ENCODE measurements around the gene DLEC1.
"Not testable (repeated sequence)": the region's sequence is repeated elsewhere in the genome, so short reads cannot be mapped to it uniquely, and the experiment has no call there.

The DLEC1 gene

GRCh38 chr3:38040401-38040800 lies 1.4 kb downstream of the DLEC1 start:
- no peak for DNase-seq (ENCODE audit: low read depth)

- no peak for DNase-seq (ENCODE audit: low read depth)
Observed at GRCh38 chr3:38043486-38043885, 4.5 kb downstream of the DLEC1 start.

GRCh38 chr3:38046027-38046426 lies 7.0 kb downstream of the DLEC1 start:
- no peak for DNase-seq (ENCODE audit: low read depth)

- DNase-seq (ENCODE audit: low read depth): no peak
Observed at GRCh38 chr3:38046821-38047220, 7.8 kb downstream of the DLEC1 start.

GRCh38 chr3:38047896-38048295 lies 8.9 kb downstream of the DLEC1 start:
- no peak for DNase-seq (ENCODE audit: low read depth)

GRCh38 chr3:38049358-38050126 lies 10.5 kb downstream of the DLEC1 start:
- DNase-seq (ENCODE audit: low read depth): no peak

GRCh38 chr3:38051131-38051530 lies 12.1 kb downstream of the DLEC1 start:
- no peak for DNase-seq (ENCODE audit: low read depth)

GRCh38 chr3:38053286-38053685 lies 14.3 kb downstream of the DLEC1 start:
- DNase-seq (ENCODE audit: low read depth): not testable (repeated sequence)

- not testable (repeated sequence) for DNase-seq (ENCODE audit: low read depth)
Observed at GRCh38 chr3:38053813-38054498, 14.9 kb downstream of the DLEC1 start.

- no peak for DNase-seq (ENCODE audit: low read depth)
Observed at GRCh38 chr3:38054499-38055001, 15.5 kb downstream of the DLEC1 start.

- DNase-seq (ENCODE audit: low read depth): no peak
Observed at GRCh38 chr3:38059148-38059547, 20.1 kb downstream of the DLEC1 start.

GRCh38 chr3:38059591-38059990 lies 20.6 kb downstream of the DLEC1 start:
- no peak for DNase-seq (ENCODE audit: low read depth)

GRCh38 chr3:38062809-38063208 lies 23.8 kb downstream of the DLEC1 start:
- no peak for DNase-seq (ENCODE audit: low read depth)

- DNase-seq (ENCODE audit: low read depth): not testable (repeated sequence)
Observed at GRCh38 chr3:38064453-38064852, 25.4 kb downstream of the DLEC1 start.

GRCh38 chr3:38067508-38068233 lies 28.7 kb downstream of the DLEC1 start:
- DNase-seq (ENCODE audit: low read depth): no peak

- DNase-seq (ENCODE audit: low read depth): no peak
Observed at GRCh38 chr3:38070013-38070412, 31.0 kb downstream of the DLEC1 start.

GRCh38 chr3:38077073-38077472 lies 38.1 kb downstream of the DLEC1 start:
- DNase-seq (ENCODE audit: low read depth): not testable (repeated sequence)

- not testable (repeated sequence) for DNase-seq (ENCODE audit: low read depth)
Observed at GRCh38 chr3:38082296-38082695, 43.3 kb downstream of the DLEC1 start.

- DNase-seq (ENCODE audit: low read depth): not testable (repeated sequence)
Observed at GRCh38 chr3:38083254-38083653, 44.2 kb downstream of the DLEC1 start.

- no peak for DNase-seq (ENCODE audit: low read depth)
Observed at GRCh38 chr3:38083871-38084333, 44.9 kb downstream of the DLEC1 start.

GRCh38 chr3:38084334-38085310 lies 45.6 kb downstream of the DLEC1 start:
- no peak for DNase-seq (ENCODE audit: low read depth)

Data from activated T-cell treated with anti-CD3 and anti-CD28 coated beads for 48 hours (primary cell).